Spleen (tissue), 11 donors: ENCODE data around the gene NRDE2. TPM values are rescaled to one million over a fixed set of nuclear protein-coding genes. Genes with fewer than 3 reads are reported as not detected.

ENCODE experiments used
- DNase-seq: peaks from one replicate; pipeline ENCODE4 v3.0.0-alpha.2; 2020
- H3K27ac ChIP-seq, 8 donors: fragments of 200-600 bp; sonication (generic) in 7 of 8; 1 replicate in 4 of 8; 2 replicates in 4 of 8; pipeline versions ENCODE4 v1.5.0 to v1.8.0; 2016 to 2021; ENCODE audit warnings: inconsistent platforms in 4 of 8, mild to moderate bottlenecking in 4 of 8, moderate library complexity in 1 of 8
- H3K27me3 ChIP-seq, 7 donors: fragments of 200-600 bp; sonication (generic) in 6 of 7; replicated peaks in 1 of 7; 1 replicate in 4 of 7; 2 replicates in 3 of 7; pipeline versions ENCODE4 v1.5.0 to v1.8.0; 2016 to 2021; ENCODE audit warnings: inconsistent platforms in 3 of 7, mild to moderate bottlenecking in 1 of 7
- H3K36me3 ChIP-seq, 6 donors: fragments of 200-600 bp; sonication (generic) in 5 of 6; 1 replicate in 4 of 6; 2 replicates in 2 of 6; pipeline versions ENCODE4 v1.5.0 to v1.8.0; 2016 to 2021; ENCODE audit warnings: inconsistent platforms in 2 of 6
- H3K4me1 ChIP-seq, 6 donors: fragments of 200-600 bp; sonication (generic) in 5 of 6; 1 replicate in 3 of 6; 2 replicates in 3 of 6; pipeline versions ENCODE4 v1.5.0 to v1.8.0; 2016 to 2021; ENCODE audit warnings: inconsistent platforms in 3 of 6
- H3K4me3 ChIP-seq, 8 donors: fragments of 200-600 bp; sonication (generic) in 7 of 8; 1 replicate in 4 of 8; 2 replicates in 4 of 8; pipeline versions ENCODE4 v1.5.0 to v1.8.0; 2016 to 2021; ENCODE audit warnings: inconsistent platforms in 4 of 8, mild to moderate bottlenecking in 4 of 8, moderate library complexity in 2 of 8
- H3K9me3 ChIP-seq, 8 donors: fragments of 200-600 bp; sonication (generic) in 7 of 8; 1 replicate in 4 of 8; 2 replicates in 4 of 8; pipeline versions ENCODE4 v1.5.0 to v1.8.0; 2016 to 2021; ENCODE audit warnings: inconsistent platforms in 4 of 8
- CTCF ChIP-seq, 11 experiments: fragments of 200-600 bp in 7 of 11; fragments of 450-650 bp in 4 of 11; sonication (generic) in 4 of 11; IDR thresholded peaks in 8 of 11; conservative IDR thresholded peaks in 3 of 11; 1 replicate in 7 of 11; 2 replicates in 4 of 11; pipeline versions ENCODE4 v1.4.0 to v1.8.0; 2016 to 2021; ENCODE audit warnings: antibody characterized with exemption in 11 of 11, inconsistent platforms in 4 of 11, mild to moderate bottlenecking in 1 of 11
- POLR2A ChIP-seq, 3 donors: fragments of 450-650 bp; IDR thresholded peaks; one replicate each; pipeline ENCODE4 v1.5.1; 2017; ENCODE audit warnings: antibody characterized with exemption in 3 of 3, mild to moderate bottlenecking in 1 of 3
- POLR2AphosphoS5 ChIP-seq, 3 donors: sonication (generic); formaldehyde crosslinking; IDR thresholded peaks; one replicate each; pipeline ENCODE4 v1.5.1; 2017; ENCODE audit warnings: antibody characterized with exemption in 3 of 3
- WGBS, 5 donors: extraction: QIAGEN DNeasy Blood & Tissue Kit in 3 of 5; methylation state at CpG; one replicate each; pipeline versions ENCODE4 v1.1.5 to v1.1.7; 2013 to 2018; 5-methylcytosine and 5-hydroxymethylcytosine counted together
- intact Hi-C: fragments of 100-400 bp; cut with DNase I; formaldehyde crosslinking; loops from one replicate; pipeline ENCODE4 v1.15.0; 2023; ENCODE audit warnings: low total_unique reads
- polyA plus RNA-seq, 3 donors: library from polyadenylated mRNA; stranded (reverse); fragments of 200-250 nt; gene quantifications; one replicate each; pipeline ENCODE4 v1.2.1, GENCODE V29; 2013
- total RNA-seq, 7 donors: library from RNA; depleted of rRNA in 3 of 7; stranded (reverse); fragments of >200 nt in 3 of 7; fragmentation: NEBNext Ultra II Directional in 4 of 7; extraction: Animal tissue kit (Norgen Biotek cat#: 25700) in 4 of 7; gene quantifications; one replicate each; pipeline versions ENCODE4 v1.1.0 to v1.2.1, GENCODE V29; 2016 to 2021
- donor health status: healthy with polysubstance abuse.
- donor health status: DM: no; HTN: no; CAD: no; lungs with moderate emphysema.
- donor health status: DM: no; HTN: no; CAD: no.
- donor health status: Bipolar disorder and iron deficiency.
- donor health status: healthy.
- donor health status: DM: no; HTN: no; CAD: no.
- donor health status: DM: yes; HTN: yes; CAD: no.

Gene NRDE2
- total and polyA plus RNA-seq, 10 donors = 6.3 to 28.9 (median 17.0) TPM

GRCh38 chr14:90330203-90331196, 1.2 kb downstream of the NRDE2 start:
- intact Hi-C loops = no loop called here
- Histone ChIP-seq H3K4me3 (peak overlapping the region in 7 of 8 donors; percentile 63 to 93 (median 70)), H3K36me3 (peaks cover 0 to 2% (median 0%) of the 10 kb centered on the region in 6 donors), H3K9me3 (no peaks in the 10 kb centered on the region), H3K27me3 (peaks cover 0 to 15% (median 0%) of the 10 kb centered on the region in 7 donors), H3K4me1 (peaks cover 9 to 41% (median 22%) of the 10 kb centered on the region in 6 donors), H3K27ac (peak overlapping the region in 5 of 8 donors; percentile 83 to 91 (median 89))
- no peak for DNase-seq
- TF ChIP-seq POLR2AphosphoS5 (IDR thresholded peaks at IDR 0.05) (no peak), POLR2A (IDR thresholded peaks at IDR 0.05) (no peak), CTCF (IDR thresholded peaks at IDR 0.05 in 8 of 11, conservative IDR thresholded peaks at IDR 0.05 in 3 of 11) (no peak)
- WGBS, 5 donors = 92 to 96% (median 94%) methylated on average over 15 of the region's 15 CpGs

- Histone ChIP-seq H3K27me3 (no peaks in the 10 kb centered on the region), H3K4me1 (peaks cover 0 to 48% (median 2%) of the 10 kb centered on the region in 6 donors), H3K9me3 (no peaks in the 10 kb centered on the region), H3K36me3 (peaks cover 0 to 42% (median 9%) of the 10 kb centered on the region in 6 donors), H3K27ac (no peak overlapping the region), H3K4me3 (no peak overlapping the region)
- intact Hi-C loops = no loop called here
- DNase-seq = no peak
- TF ChIP-seq POLR2A (IDR thresholded peaks at IDR 0.05) (no peak), CTCF (IDR thresholded peaks at IDR 0.05 in 8 of 11, conservative IDR thresholded peaks at IDR 0.05 in 3 of 11) (no peak), POLR2AphosphoS5 (IDR thresholded peaks at IDR 0.05) (no peak)
- WGBS, 5 donors = 69 to 88% (median 79%) methylated on average over 4 of the region's 4 CpGs
These were observed 9.8 kb downstream of the NRDE2 start for GRCh38 chr14:90321891-90322290.

GRCh38 chr14:90319634-90320541, 11.9 kb downstream of the NRDE2 start:
- DNase-seq = no peak
- WGBS, 5 donors = 89 to 93% (median 91%) methylated on average over 6 of the region's 6 CpGs
- H3K4me3 ChIP-seq = no peak overlapping the region
- intact Hi-C loops = no loop called here
- no peaks in the 10 kb centered on the region for H3K9me3 ChIP-seq
- H3K4me1 ChIP-seq = peaks cover 0 to 38% (median 0%) of the 10 kb centered on the region in 6 donors
- no peak overlapping the region for H3K27ac ChIP-seq
- H3K36me3 ChIP-seq = peaks cover 0 to 53% (median 25%) of the 10 kb centered on the region in 6 donors
- TF ChIP-seq POLR2AphosphoS5 (IDR thresholded peaks at IDR 0.05) (no peak), POLR2A (IDR thresholded peaks at IDR 0.05) (no peak), CTCF (IDR thresholded peaks at IDR 0.05 in 8 of 11, conservative IDR thresholded peaks at IDR 0.05 in 3 of 11) (no peak)
- H3K27me3 ChIP-seq = no peaks in the 10 kb centered on the region
